ENCODE results near the gene TNFSF15.

Gene TNFSF15

GRCh38 chr9:114779352-114779845, 26.4 kb downstream of the TNFSF15 start (continued):
- TF ChIP-seq ZSCAN30 (tag by site-specific recombination; IDR thresholded peaks at IDR 0.05) (peak; percentile 34; the same call in 1 of the 2 replicates), ZNF692 (tag by site-specific recombination; IDR thresholded peaks at IDR 0.05) (peak; percentile 47; the same call in 1 of the 2 replicates), ZNF335 (tag by site-specific recombination; conservative IDR thresholded peaks at IDR 0.05) (peak; percentile 54), ZNF629 (tag by site-specific recombination; IDR thresholded peaks at IDR 0.05) (peak; percentile 61; the same call in 1 of the 2 replicates), ZNF501 (tag by site-specific recombination; IDR thresholded peaks at IDR 0.05) (peak; percentile 57; the same call in 1 of the 2 replicates), TCF7L2 (IDR thresholded peaks at IDR 0.05; ENCODE audit: borderline replicate concordance, low read depth, low read length) (no peak), ZIC2 (tag by site-specific recombination; IDR thresholded peaks at IDR 0.05) (0 out of 2 replicates have a peak, but pooled peaks have one; percentile 6), SP7 (tag by site-specific recombination; IDR thresholded peaks at IDR 0.05) (peak; percentile 47; the same call in 1 of the 2 replicates), ZNF571 (tag by site-specific recombination; IDR thresholded peaks at IDR 0.05) (no peak), ZNF610 (tag by site-specific recombination; IDR thresholded peaks at IDR 0.05; ENCODE audit: borderline replicate concordance) (no peak), ZNF174 (tag by site-specific recombination; IDR thresholded peaks at IDR 0.05) (no peak), ZNF664 (tag by site-specific recombination; IDR thresholded peaks at IDR 0.05) (peak; percentile 60; the same call in 1 of the 2 replicates), PRDM10 (tag by site-specific recombination; IDR thresholded peaks at IDR 0.05) (0 out of 2 replicates have a peak, but pooled peaks have one; percentile 20), ZNF184 (tag by site-specific recombination; IDR thresholded peaks at IDR 0.05) (0 out of 2 replicates have a peak, but pooled peaks have one; percentile 51), OSR2 (tag by site-specific recombination; IDR thresholded peaks at IDR 0.05) (peak; percentile 42; the same call in 1 of the 2 replicates), INSM2 (tag by site-specific recombination; IDR thresholded peaks at IDR 0.05) (peak; percentile 63; the same call in 1 of the 2 replicates), ZNF529 (tag by site-specific recombination; IDR thresholded peaks at IDR 0.05; ENCODE audit: insufficient replicate concordance) (no peak), ZNF843 (tag by site-specific recombination; IDR thresholded peaks at IDR 0.05) (peak; percentile 86), ZNF366 (tag by site-specific recombination; conservative IDR thresholded peaks at IDR 0.05) (no peak), BCL6B (tag by site-specific recombination; IDR thresholded peaks at IDR 0.05) (peak; percentile 82), ZBTB17 (tag by site-specific recombination; IDR thresholded peaks at IDR 0.05) (0 out of 2 replicates have a peak, but pooled peaks have one; percentile 28), ZNF660 (tag by site-specific recombination; IDR thresholded peaks at IDR 0.05) (peak; percentile 75; the same call in 1 of the 2 replicates), FEZF1 (tag by site-specific recombination; IDR thresholded peaks at IDR 0.05) (peak; percentile 42)
